Adrenal gland (tissue), 12 donors: Measurements from ENCODE around the gene NDC1. TPM values are rescaled to one million over a fixed set of nuclear protein-coding genes. Genes with fewer than 3 reads are reported as not detected.

ENCODE experiments used
- DNase-seq, 7 donors: peaks; one replicate each; pipeline ENCODE4 v3.0.0-alpha.2; 2019 to 2020
- H3K27ac ChIP-seq, 5 donors: fragments of 200-600 bp; sonication (generic) in 4 of 5; 1 replicate in 3 of 5; 2 replicates in 2 of 5; pipeline versions ENCODE4 v1.5.1 to v1.8.0; 2016 to 2020; ENCODE audit warnings: mild to moderate bottlenecking in 1 of 5
- H3K27me3 ChIP-seq: fragments of 200-600 bp; 2 replicates; pipeline ENCODE4 v1.8.0; 2021
- H3K36me3 ChIP-seq, 2 donors: fragments of 200-600 bp; replicated peaks in 1 of 2; 1 replicate in 1 of 2; 2 replicates in 1 of 2; pipeline versions ENCODE4 v1.5.1 to v1.8.0; 2018 to 2022
- H3K4me1 ChIP-seq, 2 donors: fragments of 200-600 bp; replicated peaks in 1 of 2; 1 replicate in 1 of 2; 2 replicates in 1 of 2; pipeline versions ENCODE4 v1.5.1 to v1.8.0; 2018 to 2021
- H3K4me3 ChIP-seq, 4 donors: fragments of 200-600 bp; sonication (generic) in 3 of 4; one replicate each; pipeline ENCODE4 v1.5.1; 2016 to 2018
- H3K9me3 ChIP-seq, 3 donors: fragments of 200-600 bp; sonication (generic) in 1 of 3; replicated peaks in 1 of 3; 1 replicate in 2 of 3; 2 replicates in 1 of 3; pipeline versions ENCODE4 v1.5.1 to v1.8.0; 2016 to 2021
- CTCF ChIP-seq, 6 experiments: fragments of 450-650 bp in 4 of 6; fragments of 200-600 bp in 2 of 6; sonication (generic) in 1 of 6; IDR thresholded peaks; 1 replicate in 5 of 6; 2 replicates in 1 of 6; pipeline versions ENCODE4 v1.5.1 to v1.8.0; 2016 to 2021; ENCODE audit warnings: antibody characterized with exemption in 6 of 6, mild to moderate bottlenecking in 2 of 6, moderate library complexity in 1 of 6
- POLR2A ChIP-seq, 2 donors: fragments of 450-650 bp; IDR thresholded peaks; one replicate each; pipeline ENCODE4 v1.6.1; 2017; ENCODE audit warnings: antibody characterized with exemption in 2 of 2, mild to moderate bottlenecking in 2 of 2, moderate library complexity in 1 of 2
- WGBS, 4 donors: extraction: QIAGEN DNeasy Blood & Tissue Kit in 2 of 4; methylation state at CpG; one replicate each; pipeline versions ENCODE4 v1.1.5 to v1.1.7; 2013 to 2017; 5-methylcytosine and 5-hydroxymethylcytosine counted together
- intact Hi-C, 2 donors: fragments of 100-400 bp; cut with DNase I; formaldehyde crosslinking; loops; one replicate each; pipeline versions ENCODE4 v1.14.1 to v1.15.0; 2022 to 2023
- polyA plus RNA-seq, 3 donors: library from polyadenylated mRNA; stranded (reverse); fragments of 200-250 nt in 2 of 3; fragments of 350-450 nt in 1 of 3; fragmentation: Illumina TruSeq in 1 of 3; extraction: RNeasy Lipid Tissue Mini Kit (QIAGEN cat#74804) in 1 of 3; gene quantifications; one replicate each; pipeline ENCODE4 v1.2.3, GENCODE V29; 2013 to 2014
- total RNA-seq, 9 donors: library from RNA; depleted of rRNA in 4 of 9; stranded (reverse); fragments of >200 nt in 4 of 9; fragments of 120-200 nt in 1 of 9; fragmentation: NEBNext Ultra II Directional in 1 of 9; extraction: Animal tissue kit (Norgen Biotek cat#: 25700) in 1 of 9; gene quantifications; one replicate each; pipeline versions ENCODE4 v1.1.0 to v1.2.4, GENCODE V29; 2013 to 2023
- donor health status: healthy with polysubstance abuse.
- donor health status: Bipolar disorder and iron deficiency.
- donor health status: DM: yes; HTN: yes; CAD: no.
- donor health status: DM: no; HTN: no; CAD: no.
- donor health status: DM: no; HTN: no; CAD: no.
- donor health status: DM: yes; HTN: yes; CAD: no.

The NDC1 gene
- total and polyA plus RNA-seq, 12 donors, result 2.9 to 21.9 (median 10.4) TPM

DNA sequence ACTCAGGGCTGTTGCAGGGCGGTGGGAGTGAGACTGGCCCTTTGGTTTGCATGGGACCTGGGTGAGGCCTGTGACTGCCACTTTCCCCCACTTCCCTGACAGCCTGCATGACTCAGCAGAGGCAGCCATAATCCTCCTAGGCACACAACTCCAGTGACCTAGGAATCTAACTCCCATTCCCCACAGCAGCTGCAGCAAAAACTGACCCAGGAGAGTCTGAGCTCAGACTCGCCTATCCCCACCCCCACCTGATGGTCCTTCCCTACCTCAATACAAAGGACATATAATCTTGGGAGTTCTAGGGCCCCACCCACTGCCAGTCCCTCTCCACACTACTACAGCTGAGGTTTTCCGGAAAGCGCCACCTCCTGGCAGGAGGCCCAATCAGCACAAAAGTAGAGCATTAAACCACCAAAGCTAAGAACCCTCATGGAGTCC is 26.7 kb downstream of the NDC1 start:
- H3K36me3 ChIP-seq, result no peaks in the 10 kb centered on the region
- H3K27me3 ChIP-seq, result no peaks in the 10 kb centered on the region
- H3K27ac ChIP-seq, result no peak overlapping the region
- WGBS, 4 donors, result 93 to 100% (median 96%) methylated on average over 3 to 4 of the region's 4 CpGs
- no peaks in the 10 kb centered on the region for H3K9me3 ChIP-seq
- H3K4me3 ChIP-seq, result no peak overlapping the region
- intact Hi-C loops, result no loop called here
- TF ChIP-seq POLR2A (IDR thresholded peaks at IDR 0.05) (no peak), CTCF (IDR thresholded peaks at IDR 0.05) (no peak)
- DNase-seq, result no peak
- H3K4me1 ChIP-seq, result peaks cover 5 to 7% of the 10 kb centered on the region in 2 donors

GRCh38 chr1:53810497-53810896 is 27.6 kb downstream of the NDC1 start:
- intact Hi-C loops, result no loop called here
- no peaks in the 10 kb centered on the region for H3K27me3 ChIP-seq
- WGBS, 4 donors, result 91 to 100% (median 98%) methylated on average over 1 to 2 of the region's 2 CpGs
- peaks cover 5 to 7% of the 10 kb centered on the region in 2 donors for H3K4me1 ChIP-seq
- H3K36me3 ChIP-seq, result no peaks in the 10 kb centered on the region
- DNase-seq, result no peak
- TF ChIP-seq CTCF (IDR thresholded peaks at IDR 0.05) (no peak), POLR2A (IDR thresholded peaks at IDR 0.05) (no peak)
- H3K4me3 ChIP-seq, result no peak overlapping the region
- H3K9me3 ChIP-seq, result no peaks in the 10 kb centered on the region
- no peak overlapping the region for H3K27ac ChIP-seq

DNA sequence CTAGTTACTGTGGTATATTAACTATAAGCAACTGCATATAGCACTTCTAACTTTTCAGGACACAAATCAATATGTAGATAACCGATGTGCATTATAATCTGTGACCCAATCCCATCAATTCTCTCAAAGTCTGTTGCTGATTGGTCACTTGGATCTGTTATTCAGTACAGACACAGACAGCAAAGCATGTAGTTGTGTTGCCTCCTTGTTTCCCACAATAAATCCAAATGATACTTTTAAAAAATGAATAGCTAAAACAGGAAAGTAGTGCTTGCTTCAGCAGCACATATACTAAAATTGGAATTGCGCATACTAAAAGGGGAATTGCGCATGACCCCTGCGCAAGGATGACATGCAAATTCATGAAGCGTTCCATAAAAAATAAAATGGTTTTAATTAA is 28.1 kb downstream of the NDC1 start:
- DNase-seq, result no peak
- Histone ChIP-seq H3K9me3 (no peaks in the 10 kb centered on the region), H3K4me1 (peaks cover 5 to 7% of the 10 kb centered on the region in 2 donors), H3K27me3 (no peaks in the 10 kb centered on the region), H3K27ac (no peak overlapping the region), H3K4me3 (no peak overlapping the region), H3K36me3 (no peaks in the 10 kb centered on the region)
- WGBS, 4 donors, result 94 to 98% (median 97%) methylated on average over 5 of the region's 5 CpGs
- TF ChIP-seq POLR2A (IDR thresholded peaks at IDR 0.05), result no peak
- TF ChIP-seq CTCF (IDR thresholded peaks at IDR 0.05), result no peak
- intact Hi-C loops, result no loop called here

- Histone ChIP-seq H3K4me3 (no peak overlapping the region), H3K4me1 (peaks cover 5 to 7% of the 10 kb centered on the region in 2 donors), H3K9me3 (no peaks in the 10 kb centered on the region), H3K27me3 (no peaks in the 10 kb centered on the region), H3K36me3 (no peaks in the 10 kb centered on the region), H3K27ac (no peak overlapping the region)
- no peak for DNase-seq
- intact Hi-C loops, result no loop called here
- no peak for TF ChIP-seq CTCF (IDR thresholded peaks at IDR 0.05)
- no peak for TF ChIP-seq POLR2A (IDR thresholded peaks at IDR 0.05)
- WGBS, 4 donors, result 85 to 95% (median 89%) methylated on average over 5 of the region's 5 CpGs
Measured at GRCh38 chr1:53807916-53808315, 30.2 kb downstream of the NDC1 start.
